Cardiac fibroblast (primary cell): ENCODE measurements around the gene ONECUT3.

Experiments used
- DNase-seq, 2 donors: peaks; one replicate each; pipeline versions ENCODE4 v3.0.0 to v3.0.0-alpha.2; 2010; ENCODE audit warnings: low read depth in 2 of 2
- H3K4me3 ChIP-seq, 2 donors: replicated peaks in 1 of 2; 1 replicate in 1 of 2; 2 replicates in 1 of 2; pipeline ENCODE4 v1.5.1; 2011; ENCODE audit warnings: low read depth in 2 of 2, low read length in 2 of 2, mild to moderate bottlenecking in 2 of 2, moderate library complexity in 1 of 2
- CTCF ChIP-seq: IDR thresholded peaks from one replicate; pipeline ENCODE4 v1.5.1; 2011; ENCODE audit warnings: low read depth, mild to moderate bottlenecking, low read length, inconsistent platforms

The ONECUT3 gene

DNA sequence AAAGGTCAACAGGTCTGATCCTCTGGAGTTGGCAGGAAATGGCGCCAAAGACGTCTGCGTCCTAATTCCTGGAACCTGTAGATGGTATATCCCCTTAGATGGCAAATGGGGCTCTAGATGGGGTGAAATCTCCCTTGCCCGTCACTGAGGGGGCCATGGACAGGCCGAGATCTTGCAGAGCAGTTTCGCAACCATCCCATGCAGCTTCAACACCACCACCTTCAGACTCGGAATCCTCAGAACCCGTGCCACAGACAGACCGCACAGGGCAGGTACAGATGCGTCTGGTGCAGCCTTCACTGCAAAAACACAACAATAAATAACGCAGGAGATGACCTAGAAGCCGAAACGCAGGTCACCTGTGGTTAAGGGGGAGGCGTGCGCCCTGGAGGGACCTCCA lies 77.3 kb downstream of the ONECUT3 start:
- no peak overlapping the region for H3K4me3 ChIP-seq
- TF ChIP-seq CTCF: no peak
- no peak for DNase-seq
